Nephron progenitor cell (in vitro differentiated cells): ENCODE data around the gene CD96.

ENCODE experiments used
- DNase-seq: peaks from one replicate; pipeline ENCODE4 v3.0.0; 2021
- H3K27ac Mint-ChIP-seq: 2 replicates; pipeline ENCODE4 v1.8.0; 2021; ENCODE audit warnings: mild to moderate bottlenecking, moderate library complexity, mixed read lengths
- H3K27me3 Mint-ChIP-seq: 2 replicates; pipeline ENCODE4 v1.8.0; 2021; ENCODE audit warnings: mild to moderate bottlenecking, low read depth, mixed read lengths; ENCODE audit not compliant: poor library complexity
- H3K36me3 Mint-ChIP-seq: 2 replicates; pipeline ENCODE4 v1.8.0; 2021; ENCODE audit warnings: low read depth, mixed read lengths
- H3K4me1 Mint-ChIP-seq: 2 replicates; pipeline ENCODE4 v1.8.0; 2021; ENCODE audit warnings: mixed read lengths
- H3K4me3 Mint-ChIP-seq: 2 replicates; pipeline ENCODE4 v1.8.0; 2021; ENCODE audit warnings: mild to moderate bottlenecking, moderate library complexity, mixed read lengths
- H3K9me3 Mint-ChIP-seq: 2 replicates; pipeline ENCODE4 v1.8.0; 2021; ENCODE audit warnings: mild to moderate bottlenecking, moderate library complexity, mixed read lengths
- CTCF ChIP-seq: fragments of 200-600 bp; sonication (generic); IDR thresholded peaks from 2 replicates; pipeline ENCODE4 v1.5.0; 2021; ENCODE audit warnings: antibody characterized with exemption

Gene CD96

GRCh38 chr3:111582120-111582474 lies 40.1 kb downstream of the CD96 start:
- Mint-ChIP-seq H3K27me3 (no peaks in the 10 kb centered on the region), H3K9me3 (peaks cover 27% of the 10 kb centered on the region), H3K27ac (no peak overlapping the region), H3K4me3 (no peak overlapping the region), H3K36me3 (no peaks in the 10 kb centered on the region), H3K4me1 (peaks cover 12% of the 10 kb centered on the region)
- TF ChIP-seq CTCF = no peak
- no peak for DNase-seq

DNA sequence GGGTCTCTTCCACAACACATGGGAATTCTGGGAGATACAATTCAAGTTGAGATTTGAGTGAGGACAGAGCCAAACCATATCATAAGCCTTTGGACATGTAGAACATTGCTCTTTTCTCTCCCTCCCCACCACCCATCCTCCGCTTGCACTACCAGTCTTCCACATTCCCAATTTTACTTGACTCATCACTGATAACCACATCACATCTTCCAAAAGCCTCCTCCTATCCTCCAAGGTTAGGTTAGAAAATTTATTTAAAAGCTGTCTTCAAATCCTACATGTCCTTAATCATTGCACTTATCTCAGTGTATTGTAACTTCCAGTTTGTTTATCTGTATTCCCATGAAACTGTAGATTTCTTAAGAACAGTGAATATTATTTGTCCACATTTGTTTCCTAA lies 42.7 kb downstream of the CD96 start:
- Mint-ChIP-seq H3K4me3 (no peak overlapping the region), H3K4me1 (peaks cover 5% of the 10 kb centered on the region), H3K27me3 (no peaks in the 10 kb centered on the region), H3K27ac (no peak overlapping the region), H3K36me3 (peaks cover 7% of the 10 kb centered on the region), H3K9me3 (peaks cover 41% of the 10 kb centered on the region)
- DNase-seq = no peak
- TF ChIP-seq CTCF = no peak

DNA sequence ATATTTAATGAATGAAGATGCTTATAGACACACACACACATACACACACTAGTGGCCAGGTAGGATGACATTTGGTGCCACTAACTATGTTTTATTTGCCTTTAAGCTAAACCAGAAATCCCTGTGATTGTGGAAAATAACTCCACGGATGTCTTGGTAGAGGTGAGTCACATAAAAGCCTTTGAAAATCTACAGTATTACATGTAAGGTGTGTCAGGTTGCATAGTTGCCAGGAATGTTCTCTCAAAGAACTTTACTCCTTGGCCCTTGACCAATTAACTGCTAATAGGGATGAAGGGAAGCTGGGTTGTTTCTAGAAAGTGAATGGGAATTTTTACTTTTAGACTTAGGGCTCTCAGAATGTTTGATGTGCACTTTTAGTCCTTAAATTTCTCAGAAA lies 43.2 kb downstream of the CD96 start:
- DNase-seq = no peak
- Mint-ChIP-seq H3K4me1 (peaks cover under 1% of the 10 kb centered on the region), H3K27me3 (no peaks in the 10 kb centered on the region), H3K4me3 (no peak overlapping the region), H3K9me3 (peaks cover 41% of the 10 kb centered on the region), H3K36me3 (peaks cover 7% of the 10 kb centered on the region), H3K27ac (no peak overlapping the region)
- TF ChIP-seq CTCF = no peak

DNA sequence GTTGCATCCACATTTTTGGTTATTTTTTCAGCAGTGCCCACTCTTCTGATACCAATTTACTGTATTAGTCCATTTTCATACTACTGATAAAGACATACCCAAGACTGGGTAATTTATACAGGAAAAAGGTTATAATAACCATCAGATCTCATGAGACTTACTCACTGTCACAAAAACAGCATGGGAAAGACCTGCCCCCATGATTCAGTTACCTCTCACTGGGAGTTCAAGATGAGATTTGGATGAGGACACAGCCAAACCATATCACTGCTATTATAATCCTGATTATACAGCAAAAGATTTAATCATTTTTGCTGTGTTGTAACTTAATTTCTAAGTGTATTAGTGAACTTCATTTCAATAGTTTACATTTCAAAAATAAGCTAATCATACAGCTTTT lies 46.5 kb downstream of the CD96 start:
- Mint-ChIP-seq H3K4me3 (no peak overlapping the region), H3K4me1 (no peaks in the 10 kb centered on the region), H3K27me3 (peaks cover 2% of the 10 kb centered on the region), H3K9me3 (peaks cover 31% of the 10 kb centered on the region), H3K27ac (no peak overlapping the region), H3K36me3 (peaks cover 7% of the 10 kb centered on the region)
- DNase-seq = no peak
- TF ChIP-seq CTCF = no peak

DNA sequence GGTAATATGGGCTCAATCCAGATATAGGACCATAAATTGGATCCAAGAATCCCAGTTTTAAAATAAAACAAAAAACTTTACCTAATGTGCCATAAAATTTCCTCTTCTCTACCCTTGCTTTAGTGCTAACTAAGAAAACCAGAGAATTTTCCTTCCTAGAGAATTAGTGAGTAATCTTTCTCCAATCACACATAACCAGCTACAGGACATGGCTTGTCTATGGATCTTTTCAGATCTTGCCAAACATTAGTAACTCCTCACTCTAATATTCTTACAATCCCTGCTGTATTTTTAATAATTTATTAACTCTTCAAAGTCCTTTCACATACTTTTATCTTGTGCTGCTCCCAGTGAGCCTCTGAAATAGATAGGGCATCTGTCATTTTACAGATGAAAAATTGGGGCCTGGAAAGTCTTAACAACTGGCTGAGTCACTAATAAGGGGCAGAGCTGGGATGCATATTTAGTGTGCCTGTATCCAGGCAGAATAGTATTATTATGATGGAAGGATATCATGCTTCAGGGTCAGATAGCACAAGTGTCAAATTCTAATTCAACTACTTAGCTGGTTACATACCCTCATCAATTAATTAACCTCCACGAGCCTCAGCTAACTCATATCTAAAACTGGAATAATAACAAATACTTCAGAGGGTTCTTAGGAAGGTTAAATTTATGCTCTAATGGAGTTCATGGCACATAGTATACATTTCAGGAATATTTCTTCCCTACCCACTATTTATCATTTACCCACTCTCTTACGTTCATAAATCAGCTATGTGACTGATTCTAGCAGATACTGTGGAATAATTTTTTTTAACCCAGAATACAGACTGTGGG lies 47.5 kb downstream of the CD96 start:
- H3K27me3 Mint-ChIP-seq = peaks cover 4% of the 10 kb centered on the region
- peaks cover 24% of the 10 kb centered on the region for H3K9me3 Mint-ChIP-seq
- no peak overlapping the region for H3K4me3 Mint-ChIP-seq
- H3K4me1 Mint-ChIP-seq = peaks cover 6% of the 10 kb centered on the region
- no peak for DNase-seq
- peaks cover 7% of the 10 kb centered on the region for H3K36me3 Mint-ChIP-seq
- H3K27ac Mint-ChIP-seq = no peak overlapping the region
- TF ChIP-seq CTCF = no peak

- Mint-ChIP-seq H3K4me1 (peaks cover 6% of the 10 kb centered on the region), H3K36me3 (peaks cover 7% of the 10 kb centered on the region), H3K27me3 (peaks cover 4% of the 10 kb centered on the region), H3K4me3 (no peak overlapping the region), H3K9me3 (peaks cover 24% of the 10 kb centered on the region), H3K27ac (no peak overlapping the region)
- no peak for TF ChIP-seq CTCF
- no peak for DNase-seq
Measured at GRCh38 chr3:111590143-111590491, 48.1 kb downstream of the CD96 start.
